HEK293 (cell line): Measurements from ENCODE around the gene UBE3B.

ENCODE experiments used
- CTCF ChIA-PET: fragments of 350-600 bp; formaldehyde crosslinking; extraction: SDS; loops from one replicate; lab custom pipeline; 2021; ENCODE audit warnings: antibody characterized with exemption; lab: Yijun Ruan, JAX
- POLR2A ChIA-PET: fragments of 300-600 bp; formaldehyde crosslinking; extraction: SDS; loops from one replicate; lab custom pipeline; 2020; ENCODE audit warnings: antibody characterized with exemption, inconsistent platforms; lab: Yijun Ruan, JAX
- H3K27ac ChIP-seq: fragments of 200-500 bp; sonication (Bioruptor generic); 2 replicates; pipeline ENCODE4 v1.5.1; 2014; ENCODE audit warnings: low read depth, low read length, control low read depth, inconsistent platforms; ENCODE audit errors: extremely low read depth
- H3K36me3 ChIP-seq, 2 experiments: fragments of 200-500 bp in 1 of 2; sonication (Bioruptor generic) in 1 of 2; 1 replicate in 1 of 2; 2 replicates in 1 of 2; pipeline ENCODE4 v1.5.1; 2014 to 2017; ENCODE audit warnings: inconsistent platforms in 2 of 2, low read length in 2 of 2; ENCODE audit not compliant: control insufficient read depth in 2 of 2, insufficient read depth in 1 of 2
- H3K4me1 ChIP-seq: fragments of 200-500 bp; sonication (Bioruptor generic); 2 replicates; pipeline ENCODE4 v1.5.1; 2014; ENCODE audit warnings: mild to moderate bottlenecking, low read length, inconsistent platforms; ENCODE audit not compliant: control insufficient read depth, insufficient read depth
- H3K4me3 ChIP-seq: 2 replicates; pipeline ENCODE4 v1.5.1; 2011; ENCODE audit warnings: low read depth, mild to moderate bottlenecking, control low read depth, low read length, moderate library complexity
- H3K9me3 ChIP-seq: fragments of 200-500 bp; sonication (Bioruptor generic); 2 replicates; pipeline ENCODE4 v1.5.1; 2014; ENCODE audit warnings: low read depth, low read length, inconsistent platforms; ENCODE audit not compliant: control insufficient read depth, insufficient read depth
- FEZF1 ChIP-seq: fragments of 450-650 bp; formaldehyde crosslinking; IDR thresholded peaks from 2 replicates; pipeline ENCODE4 v1.5.1; 2016; ENCODE audit warnings: missing biosample characterization, missing genetic modification characterization
- GLIS2 ChIP-seq: fragments of 450-650 bp; formaldehyde crosslinking; IDR thresholded peaks from 2 replicates; pipeline ENCODE4 v1.5.1; 2016; ENCODE audit warnings: missing biosample characterization, missing genetic modification characterization
- HIC1 ChIP-seq: fragments of 450-650 bp; formaldehyde crosslinking; IDR thresholded peaks from 2 replicates; pipeline ENCODE4 v1.5.1; 2016; ENCODE audit warnings: missing biosample characterization, missing genetic modification characterization
- HOXA7 ChIP-seq: sonication (generic); formaldehyde crosslinking; IDR thresholded peaks from 2 replicates; pipeline ENCODE4 v1.8.1; 2022; ENCODE audit warnings: missing genetic modification reagents, borderline replicate concordance
- HOXC10 ChIP-seq: sonication (generic); formaldehyde crosslinking; IDR thresholded peaks from 2 replicates; pipeline ENCODE4 v1.8.1; 2023; ENCODE audit warnings: mild to moderate bottlenecking, missing genetic modification reagents
- HOXD13 ChIP-seq: sonication (generic); formaldehyde crosslinking; IDR thresholded peaks from 2 replicates; pipeline ENCODE4 v1.8.0; 2022; ENCODE audit warnings: missing genetic modification reagents, borderline replicate concordance
- IKZF3 ChIP-seq: fragments of 450-650 bp; IDR thresholded peaks from 2 replicates; pipeline ENCODE4 v1.5.0; 2018; ENCODE audit warnings: missing biosample characterization, mild to moderate bottlenecking, missing genetic modification characterization, moderate library complexity
- PRDM1 ChIP-seq: fragments of 450-650 bp; formaldehyde crosslinking; IDR thresholded peaks from 2 replicates; pipeline ENCODE4; 2016; ENCODE audit warnings: missing biosample characterization, missing genetic modification characterization
- RBAK ChIP-seq: fragments of 450-650 bp; formaldehyde crosslinking; IDR thresholded peaks from 2 replicates; pipeline ENCODE4 v1.5.1; 2016; ENCODE audit warnings: missing biosample characterization, missing genetic modification characterization
- ZBTB26 ChIP-seq: fragments of 450-650 bp; formaldehyde crosslinking; optimal IDR thresholded peaks from 2 replicates; pipeline ENCODE3; 2016; ENCODE audit warnings: missing biosample characterization, mild to moderate bottlenecking, missing genetic modification characterization
- ZBTB48 ChIP-seq: fragments of 450-650 bp; formaldehyde crosslinking; IDR thresholded peaks from 2 replicates; pipeline ENCODE4 v1.5.1; 2016; ENCODE audit warnings: missing biosample characterization, missing genetic modification characterization
- ZFP37 ChIP-seq: fragments of 450-650 bp; formaldehyde crosslinking; IDR thresholded peaks from 2 replicates; pipeline ENCODE4 v1.5.1; 2016; ENCODE audit warnings: missing biosample characterization, missing genetic modification characterization
- ZNF140 ChIP-seq: fragments of 450-650 bp; formaldehyde crosslinking; IDR thresholded peaks from 2 replicates; pipeline ENCODE4 v1.5.1; 2016; ENCODE audit warnings: missing biosample characterization, missing genetic modification characterization
- ZNF157 ChIP-seq: fragments of 450-650 bp; formaldehyde crosslinking; IDR thresholded peaks from 2 replicates; pipeline ENCODE4 v1.5.1; 2016; ENCODE audit warnings: missing biosample characterization, missing genetic modification characterization
- ZNF239 ChIP-seq: fragments of 450-650 bp; formaldehyde crosslinking; IDR thresholded peaks from 2 replicates; pipeline ENCODE4 v1.5.1; 2016; ENCODE audit warnings: missing biosample characterization, missing genetic modification characterization
- ZNF24 ChIP-seq: fragments of 450-650 bp; formaldehyde crosslinking; IDR thresholded peaks from 2 replicates; pipeline ENCODE4 v1.5.1; 2016; ENCODE audit warnings: missing biosample characterization, missing genetic modification characterization
- ZNF341 ChIP-seq: fragments of 450-650 bp; formaldehyde crosslinking; IDR thresholded peaks from 2 replicates; pipeline ENCODE4; 2016; ENCODE audit warnings: low read depth, missing biosample characterization, missing genetic modification characterization
- ZNF350 ChIP-seq: fragments of 450-650 bp; formaldehyde crosslinking; IDR thresholded peaks from 2 replicates; pipeline ENCODE4 v1.5.0; 2017; ENCODE audit warnings: missing biosample characterization, mild to moderate bottlenecking, missing genetic modification characterization
- ZNF449 ChIP-seq: fragments of 450-650 bp; formaldehyde crosslinking; IDR thresholded peaks from 2 replicates; pipeline ENCODE4 v1.5.1; 2017; ENCODE audit warnings: missing biosample characterization, mild to moderate bottlenecking, missing genetic modification characterization, moderate library complexity
- ZNF514 ChIP-seq: fragments of 450-650 bp; formaldehyde crosslinking; IDR thresholded peaks from 2 replicates; pipeline ENCODE4 v1.5.1; 2016; ENCODE audit warnings: missing biosample characterization, missing genetic modification characterization
- ZNF548 ChIP-seq: fragments of 450-650 bp; formaldehyde crosslinking; IDR thresholded peaks from 2 replicates; pipeline ENCODE4 v1.5.1; 2016; ENCODE audit warnings: missing biosample characterization, missing genetic modification characterization
- ZNF610 ChIP-seq: fragments of 450-650 bp; formaldehyde crosslinking; IDR thresholded peaks from 2 replicates; pipeline ENCODE4 v1.5.1; 2016; ENCODE audit warnings: missing biosample characterization, missing genetic modification characterization, borderline replicate concordance
- ZNF624 ChIP-seq: fragments of 450-650 bp; formaldehyde crosslinking; IDR thresholded peaks from 2 replicates; pipeline ENCODE4 v1.5.1; 2017; ENCODE audit warnings: missing biosample characterization, missing genetic modification characterization
- ZNF645 ChIP-seq: fragments of 450-650 bp; formaldehyde crosslinking; IDR thresholded peaks from 2 replicates; pipeline ENCODE4; 2016; ENCODE audit warnings: missing biosample characterization, missing genetic modification characterization
- ZNF658 ChIP-seq: fragments of 450-650 bp; formaldehyde crosslinking; IDR thresholded peaks from 2 replicates; pipeline ENCODE4; 2016; ENCODE audit warnings: missing biosample characterization, missing genetic modification characterization
- ZNF677 ChIP-seq: fragments of 450-650 bp; IDR thresholded peaks from 2 replicates; pipeline ENCODE4 v1.5.0; 2018; ENCODE audit warnings: missing biosample characterization, mild to moderate bottlenecking, missing genetic modification characterization, moderate library complexity
- ZNF768 ChIP-seq: fragments of 450-650 bp; formaldehyde crosslinking; IDR thresholded peaks from 2 replicates; pipeline ENCODE4 v1.5.1; 2018; ENCODE audit warnings: missing biosample characterization, mild to moderate bottlenecking, missing genetic modification characterization
- ZNF777 ChIP-seq: fragments of 450-650 bp; formaldehyde crosslinking; IDR thresholded peaks from 2 replicates; pipeline ENCODE4 v1.5.1; 2017; ENCODE audit warnings: missing biosample characterization, missing genetic modification characterization, borderline replicate concordance
- ZNF830 ChIP-seq: fragments of 450-650 bp; IDR thresholded peaks from 2 replicates; pipeline ENCODE4 v1.5.0; 2018; ENCODE audit warnings: missing biosample characterization, missing genetic modification characterization, low read depth, mild to moderate bottlenecking, moderate library complexity

Gene UBE3B

GRCh38 chr12:109558374-109559199 lies 81.2 kb downstream of the UBE3B start:
- no peak for TF ChIP-seq HOXA7 (CRISPR knock-in tag)
- TF ChIP-seq GLIS2 (tag by site-specific recombination), result no peak
- no peak for TF ChIP-seq ZNF514
- no peak for TF ChIP-seq ZNF658 (tag by site-specific recombination)
- no peak for TF ChIP-seq ZNF768 (tag by site-specific recombination)
- TF ChIP-seq ZNF610 (tag by site-specific recombination), result no peak
- no peak for TF ChIP-seq HOXD13
- no peak for TF ChIP-seq PRDM1 (tag by site-specific recombination)
- no peak for TF ChIP-seq FEZF1 (tag by site-specific recombination)
- no peak for TF ChIP-seq ZNF341 (tag by site-specific recombination)
- no peak for TF ChIP-seq ZNF140 (tag by site-specific recombination)
- no peak for TF ChIP-seq ZNF830 (tag by site-specific recombination)
- no peak for TF ChIP-seq ZFP37
- no peak for TF ChIP-seq ZNF624 (tag by site-specific recombination)
- TF ChIP-seq HIC1, result no peak
- no peak for TF ChIP-seq ZNF157 (tag by site-specific recombination)
- TF ChIP-seq ZBTB48, result no peak
- TF ChIP-seq ZNF548 (tag by site-specific recombination), result no peak
- no peak for TF ChIP-seq RBAK (tag by site-specific recombination)
- ChIA-PET POLR2A (no interaction called here), CTCF (interaction anchor here (0.5 to 2.0 kb wide), 3 partner anchors 41 to 155 kb away, joined by 4 to 6 read pairs (median 4); no protein-coding TSS in a partner anchor)
- Histone ChIP-seq H3K4me3 (no peak overlapping the region), H3K9me3 (no peaks in the 10 kb centered on the region), H3K36me3 (peaks cover 0 to 16% of the 10 kb centered on the region in 2 experiments; a peak in 1 of 3 replicates), H3K4me1 (no peaks in the 10 kb centered on the region), H3K27ac (no peak overlapping the region)

GRCh38 chr12:109559200-109559505 lies 81.7 kb downstream of the UBE3B start:
- CTCF ChIA-PET, result interaction anchor here (2.0 kb wide), 1 partner anchor 41 kb away, joined by 6 read pairs; no protein-coding TSS in a partner anchor
- TF ChIP-seq ZNF777 (tag by site-specific recombination), result no peak
- no peak for TF ChIP-seq ZNF449 (tag by site-specific recombination)
- TF ChIP-seq ZNF24 (tag by site-specific recombination), result no peak
- no peak for TF ChIP-seq HOXC10 (CRISPR knock-in tag)
- no peak for TF ChIP-seq ZNF645 (tag by site-specific recombination)
- TF ChIP-seq ZNF677, result no peak
- TF ChIP-seq ZNF658 (tag by site-specific recombination), result no peak
- no peak for TF ChIP-seq ZNF350 (tag by site-specific recombination)
- TF ChIP-seq ZNF239 (tag by site-specific recombination), result no peak
- TF ChIP-seq IKZF3 (tag by site-specific recombination), result no peak
- no peak for TF ChIP-seq ZBTB26 (tag by site-specific recombination)
- TF ChIP-seq, all 188 proteins: peak for 0
- Histone ChIP-seq H3K4me3 (no peak overlapping the region), H3K9me3 (no peaks in the 10 kb centered on the region), H3K27ac (no peak overlapping the region), H3K36me3 (peaks cover under 1 to 22% of the 10 kb centered on the region in 2 experiments; a peak in 2 of 3 replicates), H3K4me1 (no peaks in the 10 kb centered on the region)
- POLR2A ChIA-PET, result no interaction called here
